Mesothelial cell of epicardium (in vitro differentiated cells): ENCODE data around the gene CFAP46. TPM values are rescaled to one million over a fixed set of nuclear protein-coding genes. Genes with fewer than 3 reads are reported as not detected.

Experiments used
- DNase-seq, 2 experiments: peaks; one replicate each; pipeline ENCODE4 v3.0.0; 2021; ENCODE audit warnings: low spot score in 2 of 2; ENCODE audit not compliant: unreplicated experiment in 2 of 2
- H3K27ac Mint-ChIP-seq: 2 replicates; pipeline ENCODE4 v1.8.0; 2021; ENCODE audit warnings: mixed read lengths
- H3K27me3 Mint-ChIP-seq: 2 replicates; pipeline ENCODE4 v1.8.0; 2021; ENCODE audit warnings: low read depth, mixed read lengths
- H3K36me3 Mint-ChIP-seq: 2 replicates; pipeline ENCODE4 v1.8.0; 2021; ENCODE audit warnings: mixed read lengths
- H3K4me1 Mint-ChIP-seq: 2 replicates; pipeline ENCODE4 v1.8.0; 2021; ENCODE audit warnings: mixed read lengths
- H3K4me3 Mint-ChIP-seq: 2 replicates; pipeline ENCODE4 v1.8.0; 2021; ENCODE audit warnings: mild to moderate bottlenecking, moderate library complexity, mixed read lengths
- H3K9me3 Mint-ChIP-seq: 2 replicates; pipeline ENCODE4 v1.8.0; 2021; ENCODE audit warnings: mixed read lengths
- CTCF ChIP-seq: fragments of 200-600 bp; sonication (generic); IDR thresholded peaks from one replicate; pipeline ENCODE4 v1.5.0; 2021; ENCODE audit warnings: antibody characterized with exemption; ENCODE audit not compliant: unreplicated experiment
- total RNA-seq: library from RNA; stranded (reverse); gene quantifications from 3 replicates; pipeline ENCODE4 v1.2.1, GENCODE V29; 2021

CFAP46 gene
- total RNA-seq, 1 donor from 2014 or later, result 3.1 TPM

- H3K4me3 Mint-ChIP-seq, result no peak overlapping the region
- no peak overlapping the region for H3K27ac Mint-ChIP-seq
- TF ChIP-seq CTCF, result no peak
- no peaks in the 10 kb centered on the region for H3K36me3 Mint-ChIP-seq
- H3K27me3 Mint-ChIP-seq, result no peaks in the 10 kb centered on the region
- peaks cover 3% of the 10 kb centered on the region for H3K4me1 Mint-ChIP-seq
- no peaks in the 10 kb centered on the region for H3K9me3 Mint-ChIP-seq
- no peak for DNase-seq
Measured at GRCh38 chr10:132918264-132918616, 24.1 kb downstream of the CFAP46 start.

GRCh38 chr10:132916956-132917666 lies 25.3 kb downstream of the CFAP46 start:
- DNase-seq, result peak in 1 of 2 experiments; percentile 13
- TF ChIP-seq CTCF, result no peak
- no peaks in the 10 kb centered on the region for H3K9me3 Mint-ChIP-seq
- H3K36me3 Mint-ChIP-seq, result no peaks in the 10 kb centered on the region
- H3K27me3 Mint-ChIP-seq, result no peaks in the 10 kb centered on the region
- no peak overlapping the region for H3K4me3 Mint-ChIP-seq
- H3K27ac Mint-ChIP-seq, result no peak overlapping the region
- peaks cover 3% of the 10 kb centered on the region for H3K4me1 Mint-ChIP-seq

GRCh38 chr10:132916421-132916841 lies 25.9 kb downstream of the CFAP46 start:
- no peaks in the 10 kb centered on the region for H3K9me3 Mint-ChIP-seq
- peak in 1 of 2 experiments; percentile 16 for DNase-seq

GRCh38 chr10:132915411-132915810 lies 27.0 kb downstream of the CFAP46 start:
- Mint-ChIP-seq H3K9me3 (no peaks in the 10 kb centered on the region), H3K27ac (no peak overlapping the region), H3K27me3 (no peaks in the 10 kb centered on the region), H3K4me3 (no peak overlapping the region), H3K36me3 (no peaks in the 10 kb centered on the region), H3K4me1 (peaks cover 8% of the 10 kb centered on the region)
- no peak for TF ChIP-seq CTCF
- DNase-seq, result peak in 1 of 2 experiments; percentile 17

More at GRCh38 chr10:132916421-132916841, 25.9 kb downstream of the CFAP46 start:
- H3K27ac Mint-ChIP-seq, result no peak overlapping the region
- no peaks in the 10 kb centered on the region for H3K36me3 Mint-ChIP-seq
- no peaks in the 10 kb centered on the region for H3K27me3 Mint-ChIP-seq
- no peak for TF ChIP-seq CTCF
- no peak overlapping the region for H3K4me3 Mint-ChIP-seq
- peaks cover 7% of the 10 kb centered on the region for H3K4me1 Mint-ChIP-seq

- no peak for TF ChIP-seq CTCF
- Mint-ChIP-seq H3K27me3 (no peaks in the 10 kb centered on the region), H3K4me1 (peaks cover 8% of the 10 kb centered on the region), H3K4me3 (no peak overlapping the region), H3K27ac (no peak overlapping the region), H3K36me3 (no peaks in the 10 kb centered on the region), H3K9me3 (no peaks in the 10 kb centered on the region)
- DNase-seq, result no peak
Measured at GRCh38 chr10:132914732-132915131, 27.6 kb downstream of the CFAP46 start.
